Right atrium auricular region (tissue), 2 donors: Measurements from ENCODE around the gene SLC8A1. TPM values are rescaled to one million over a fixed set of nuclear protein-coding genes. Genes with fewer than 3 reads are reported as not detected.
A peak's percentile ranks its signal among the peaks of the same experiment; 100 is the strongest.

Source experiments
- DNase-seq: peaks from one replicate; pipeline ENCODE4 v3.0.0-alpha.2; 2019; ENCODE audit warnings: low spot score
- H3K27ac ChIP-seq, 2 donors: fragments of 200-600 bp; sonication (generic); 1 replicate in 1 of 2; 2 replicates in 1 of 2; pipeline ENCODE4 v1.5.1; 2016 to 2019
- H3K27me3 ChIP-seq, 2 donors: fragments of 200-600 bp; sonication (generic); one replicate each; pipeline versions ENCODE4 v1.5.1 to v1.6.0; 2017 to 2019
- H3K36me3 ChIP-seq: fragments of 200-600 bp; sonication (generic); one replicate; pipeline ENCODE4 v1.5.1; 2016
- H3K4me1 ChIP-seq, 2 donors: fragments of 200-600 bp; sonication (generic); one replicate each; pipeline versions ENCODE4 v1.5.1 to v1.6.0; 2017 to 2019
- H3K4me3 ChIP-seq, 2 donors: fragments of 200-600 bp; sonication (generic); 1 replicate in 1 of 2; 2 replicates in 1 of 2; pipeline ENCODE4 v1.5.1; 2017 to 2019; ENCODE audit warnings: mild to moderate bottlenecking in 1 of 2, moderate library complexity in 1 of 2
- H3K9me3 ChIP-seq, 2 donors: fragments of 200-600 bp; sonication (generic); one replicate each; pipeline ENCODE4 v1.5.1; 2019
- total RNA-seq, 2 donors: library from RNA; depleted of rRNA; stranded (reverse); fragments of >200 nt; gene quantifications; one replicate each; pipeline ENCODE4 v1.1.0, GENCODE V29; 2016
- TF ChIP-seq, protein P1 (sequence below), 2 donors: fragments of 200-600 bp; sonication (generic); IDR thresholded peaks; one replicate each; pipeline ENCODE4 v1.5.1; 2019; ENCODE audit warnings: antibody characterized with exemption in 2 of 2

The SLC8A1 gene
- total RNA-seq, 2 donors from 2014 or later = 493 to 738 TPM

DNA sequence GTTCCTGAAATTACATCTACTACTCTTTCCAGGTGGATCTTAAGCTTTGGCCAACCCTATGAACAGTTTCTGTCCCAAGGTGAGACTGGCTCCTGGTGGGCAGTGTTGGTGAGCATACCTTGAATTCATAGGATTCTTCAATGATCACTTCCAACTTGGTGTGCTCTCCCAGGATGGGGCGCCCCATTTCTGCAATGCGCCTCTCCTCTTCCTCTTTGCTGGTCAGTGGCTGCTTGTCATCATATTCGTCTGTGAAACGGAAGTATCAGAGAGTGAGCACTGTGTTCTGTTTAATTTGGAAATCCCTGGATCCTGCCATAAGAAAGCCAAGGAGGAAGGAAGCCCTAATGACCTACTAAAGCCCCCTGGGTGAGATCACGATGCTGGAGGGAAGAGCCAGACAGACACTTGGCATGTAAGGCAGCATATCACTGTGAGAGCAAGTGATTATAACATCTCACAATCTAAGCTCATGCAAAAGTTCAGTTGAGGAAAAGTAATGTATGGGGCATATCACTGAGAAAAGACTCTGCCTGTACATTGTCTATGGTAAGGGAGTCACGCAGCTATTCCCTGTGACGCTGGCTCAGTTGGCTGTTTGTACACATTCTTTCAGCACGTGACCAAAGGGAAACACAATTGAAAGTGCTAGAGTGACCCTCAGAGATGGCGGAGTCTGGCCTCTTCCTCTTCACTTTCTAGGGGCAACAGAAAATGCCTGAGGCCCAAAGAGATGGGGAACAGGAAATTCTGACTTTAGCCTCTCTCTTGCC lies 287.0 kb downstream of the SLC8A1 start:
- DNase-seq = peak; percentile 60
- no peaks in the 10 kb centered on the region for H3K27me3 ChIP-seq
- peaks cover 0 to 23% of the 10 kb centered on the region in 2 donors for H3K4me1 ChIP-seq
- TF ChIP-seq, protein P1, sequence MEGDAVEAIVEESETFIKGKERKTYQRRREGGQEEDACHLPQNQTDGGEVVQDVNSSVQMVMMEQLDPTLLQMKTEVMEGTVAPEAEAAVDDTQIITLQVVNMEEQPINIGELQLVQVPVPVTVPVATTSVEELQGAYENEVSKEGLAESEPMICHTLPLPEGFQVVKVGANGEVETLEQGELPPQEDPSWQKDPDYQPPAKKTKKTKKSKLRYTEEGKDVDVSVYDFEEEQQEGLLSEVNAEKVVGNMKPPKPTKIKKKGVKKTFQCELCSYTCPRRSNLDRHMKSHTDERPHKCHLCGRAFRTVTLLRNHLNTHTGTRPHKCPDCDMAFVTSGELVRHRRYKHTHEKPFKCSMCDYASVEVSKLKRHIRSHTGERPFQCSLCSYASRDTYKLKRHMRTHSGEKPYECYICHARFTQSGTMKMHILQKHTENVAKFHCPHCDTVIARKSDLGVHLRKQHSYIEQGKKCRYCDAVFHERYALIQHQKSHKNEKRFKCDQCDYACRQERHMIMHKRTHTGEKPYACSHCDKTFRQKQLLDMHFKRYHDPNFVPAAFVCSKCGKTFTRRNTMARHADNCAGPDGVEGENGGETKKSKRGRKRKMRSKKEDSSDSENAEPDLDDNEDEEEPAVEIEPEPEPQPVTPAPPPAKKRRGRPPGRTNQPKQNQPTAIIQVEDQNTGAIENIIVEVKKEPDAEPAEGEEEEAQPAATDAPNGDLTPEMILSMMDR (IDR thresholded peaks at IDR 0.05) = no peak
- peak overlapping the region; percentile 40 to 49 for H3K27ac ChIP-seq
- H3K4me3 ChIP-seq = no peak overlapping the region
- H3K36me3 ChIP-seq = peaks cover 46% of the 10 kb centered on the region
- H3K9me3 ChIP-seq = no peaks in the 10 kb centered on the region

DNA sequence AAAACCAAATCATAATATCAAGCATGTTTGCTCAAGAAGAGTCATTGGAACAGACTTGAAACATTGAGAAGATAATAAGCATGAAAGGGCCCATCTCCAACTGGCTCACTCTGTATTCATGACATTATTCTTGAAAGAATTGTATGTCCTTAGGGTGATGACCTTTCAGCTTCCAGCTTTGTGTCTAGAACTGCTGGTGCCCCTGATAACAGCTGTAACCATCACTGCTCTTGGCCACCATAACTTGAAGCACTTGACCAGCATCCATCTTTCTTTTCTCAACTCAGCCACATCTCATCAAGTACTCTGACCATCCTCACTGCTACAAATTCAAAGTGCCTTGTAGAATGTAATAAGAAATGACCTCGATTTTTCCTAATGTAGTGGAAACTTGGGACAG lies 289.9 kb downstream of the SLC8A1 start:
- no peak overlapping the region for H3K27ac ChIP-seq
- no peak overlapping the region for H3K4me3 ChIP-seq
- H3K36me3 ChIP-seq = peaks cover 66% of the 10 kb centered on the region
- TF ChIP-seq, protein P1 (IDR thresholded peaks at IDR 0.05) = no peak
- H3K27me3 ChIP-seq = no peaks in the 10 kb centered on the region
- H3K4me1 ChIP-seq = peaks cover 0 to 23% of the 10 kb centered on the region in 2 donors
- no peaks in the 10 kb centered on the region for H3K9me3 ChIP-seq
- no peak for DNase-seq

DNA sequence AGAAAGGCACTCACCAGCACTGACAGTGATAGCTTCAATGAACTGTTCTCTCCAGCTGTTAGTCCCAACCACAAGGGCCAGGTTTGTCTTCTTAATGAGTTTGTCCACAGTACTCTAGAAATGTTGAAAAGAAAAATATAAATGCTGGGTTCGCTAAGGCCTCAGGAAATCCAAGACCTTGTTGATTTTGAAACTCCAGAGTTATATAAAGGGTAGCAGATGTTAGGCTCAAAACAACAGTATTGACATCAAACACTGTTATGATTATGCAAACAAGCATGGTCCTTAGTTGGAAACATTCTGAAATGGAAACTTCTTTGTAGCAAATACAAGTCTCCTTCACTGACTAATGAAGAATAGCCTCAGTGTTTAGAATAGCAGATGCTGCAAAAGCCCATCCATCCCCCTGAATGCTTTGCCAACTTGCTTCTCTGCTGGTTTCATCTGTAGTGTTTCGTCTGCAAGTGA lies 291.1 kb downstream of the SLC8A1 start:
- TF ChIP-seq, protein P1 (IDR thresholded peaks at IDR 0.05) = no peak
- Histone ChIP-seq H3K27ac (no peak overlapping the region), H3K4me3 (no peak overlapping the region), H3K27me3 (no peaks in the 10 kb centered on the region), H3K4me1 (peaks cover 0 to 18% of the 10 kb centered on the region in 2 donors), H3K9me3 (no peaks in the 10 kb centered on the region), H3K36me3 (peaks cover 76% of the 10 kb centered on the region)
- no peak for DNase-seq

DNA sequence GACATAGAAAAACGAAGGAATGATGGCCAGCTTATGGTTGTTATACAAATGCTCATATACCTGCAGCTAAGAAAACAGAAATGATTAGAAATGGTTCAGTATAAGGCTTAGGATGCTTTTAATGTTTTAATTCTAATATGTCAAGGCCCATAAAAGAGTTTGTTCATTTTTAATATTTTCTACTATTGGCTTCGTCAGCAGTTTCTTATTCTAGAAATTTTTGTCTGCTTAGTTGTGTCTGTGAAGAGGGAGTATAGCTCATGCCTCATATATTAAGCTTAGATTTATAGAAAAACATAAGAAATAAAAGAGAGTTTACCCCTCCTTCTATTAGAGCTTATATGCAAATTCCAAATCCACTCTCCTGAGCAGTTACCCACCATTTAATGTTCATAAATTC lies 292.6 kb downstream of the SLC8A1 start:
- TF ChIP-seq, protein P1 (IDR thresholded peaks at IDR 0.05) = no peak
- no peaks in the 10 kb centered on the region for H3K9me3 ChIP-seq
- peaks cover 74% of the 10 kb centered on the region for H3K36me3 ChIP-seq
- no peak overlapping the region for H3K27ac ChIP-seq
- H3K4me3 ChIP-seq = no peak overlapping the region
- no peaks in the 10 kb centered on the region for H3K27me3 ChIP-seq
- no peak for DNase-seq
- peaks cover 0 to 3% of the 10 kb centered on the region in 2 donors for H3K4me1 ChIP-seq

DNA sequence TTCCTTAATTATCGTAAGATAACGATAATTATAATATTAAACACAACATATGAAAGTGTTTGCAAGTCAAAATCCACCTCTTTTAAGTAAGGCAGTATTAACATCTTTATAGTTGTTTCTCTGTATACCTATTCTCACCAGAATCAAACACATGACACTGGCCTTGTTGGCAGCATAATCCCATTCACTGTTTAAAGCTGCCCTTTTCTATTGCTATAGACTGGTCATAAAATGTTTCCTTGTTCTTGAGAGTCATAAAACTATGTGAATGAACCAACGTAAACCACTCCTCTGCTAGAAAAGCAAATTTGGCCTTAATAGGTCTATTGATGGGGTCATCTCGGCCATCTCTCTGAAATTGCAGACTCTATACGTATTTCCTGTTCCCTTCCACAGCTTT lies 293.1 kb downstream of the SLC8A1 start:
- H3K36me3 ChIP-seq = peaks cover 69% of the 10 kb centered on the region
- DNase-seq = no peak
- no peaks in the 10 kb centered on the region for H3K4me1 ChIP-seq
- H3K27me3 ChIP-seq = no peaks in the 10 kb centered on the region
- no peaks in the 10 kb centered on the region for H3K9me3 ChIP-seq
- no peak overlapping the region for H3K4me3 ChIP-seq
- no peak overlapping the region for H3K27ac ChIP-seq
- TF ChIP-seq, protein P1 (IDR thresholded peaks at IDR 0.05) = no peak
